ENCODE data around the gene PCDH17. TPM values are rescaled to one million over a fixed set of nuclear protein-coding genes. Genes with fewer than 3 reads are reported as not detected.

The PCDH17 gene
- total RNA-seq, 1 donor from 2014 or later, result under 0.01 TPM

DNA sequence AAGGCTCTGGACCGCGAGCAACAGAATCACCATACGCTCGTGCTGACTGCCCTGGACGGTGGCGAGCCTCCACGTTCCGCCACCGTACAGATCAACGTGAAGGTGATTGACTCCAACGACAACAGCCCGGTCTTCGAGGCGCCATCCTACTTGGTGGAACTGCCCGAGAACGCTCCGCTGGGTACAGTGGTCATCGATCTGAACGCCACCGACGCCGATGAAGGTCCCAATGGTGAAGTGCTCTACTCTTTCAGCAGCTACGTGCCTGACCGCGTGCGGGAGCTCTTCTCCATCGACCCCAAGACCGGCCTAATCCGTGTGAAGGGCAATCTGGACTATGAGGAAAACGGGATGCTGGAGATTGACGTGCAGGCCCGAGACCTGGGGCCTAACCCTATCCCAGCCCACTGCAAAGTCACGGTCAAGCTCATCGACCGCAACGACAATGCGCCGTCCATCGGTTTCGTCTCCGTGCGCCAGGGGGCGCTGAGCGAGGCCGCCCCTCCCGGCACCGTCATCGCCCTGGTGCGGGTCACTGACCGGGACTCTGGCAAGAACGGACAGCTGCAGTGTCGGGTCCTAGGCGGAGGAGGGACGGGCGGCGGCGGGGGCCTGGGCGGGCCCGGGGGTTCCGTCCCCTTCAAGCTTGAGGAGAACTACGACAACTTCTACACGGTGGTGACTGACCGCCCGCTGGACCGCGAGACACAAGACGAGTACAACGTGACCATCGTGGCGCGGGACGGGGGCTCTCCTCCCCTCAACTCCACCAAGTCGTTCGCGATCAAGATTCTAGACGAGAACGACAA, 1.8 kb downstream of the PCDH17 start:
- FAIRE-seq (no peak), DNase-seq (ENCODE audit: low read depth) (no peak)
- Histone ChIP-seq H3K4me3 (ENCODE audit: low read depth, low read length) (no peak overlapping the region), H3K27me3 (ENCODE audit: control insufficient read depth, insufficient read depth, low read length) (peaks cover 50% of the 10 kb centered on the region), H3K36me3 (ENCODE audit: control insufficient read depth, insufficient read depth, low read length) (no peaks in the 10 kb centered on the region)
- TF ChIP-seq, protein P1, sequence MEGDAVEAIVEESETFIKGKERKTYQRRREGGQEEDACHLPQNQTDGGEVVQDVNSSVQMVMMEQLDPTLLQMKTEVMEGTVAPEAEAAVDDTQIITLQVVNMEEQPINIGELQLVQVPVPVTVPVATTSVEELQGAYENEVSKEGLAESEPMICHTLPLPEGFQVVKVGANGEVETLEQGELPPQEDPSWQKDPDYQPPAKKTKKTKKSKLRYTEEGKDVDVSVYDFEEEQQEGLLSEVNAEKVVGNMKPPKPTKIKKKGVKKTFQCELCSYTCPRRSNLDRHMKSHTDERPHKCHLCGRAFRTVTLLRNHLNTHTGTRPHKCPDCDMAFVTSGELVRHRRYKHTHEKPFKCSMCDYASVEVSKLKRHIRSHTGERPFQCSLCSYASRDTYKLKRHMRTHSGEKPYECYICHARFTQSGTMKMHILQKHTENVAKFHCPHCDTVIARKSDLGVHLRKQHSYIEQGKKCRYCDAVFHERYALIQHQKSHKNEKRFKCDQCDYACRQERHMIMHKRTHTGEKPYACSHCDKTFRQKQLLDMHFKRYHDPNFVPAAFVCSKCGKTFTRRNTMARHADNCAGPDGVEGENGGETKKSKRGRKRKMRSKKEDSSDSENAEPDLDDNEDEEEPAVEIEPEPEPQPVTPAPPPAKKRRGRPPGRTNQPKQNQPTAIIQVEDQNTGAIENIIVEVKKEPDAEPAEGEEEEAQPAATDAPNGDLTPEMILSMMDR (IDR thresholded peaks at IDR 0.05; ENCODE audit: insufficient read depth, low read length, severe bottlenecking), result peak; percentile 42

DNA sequence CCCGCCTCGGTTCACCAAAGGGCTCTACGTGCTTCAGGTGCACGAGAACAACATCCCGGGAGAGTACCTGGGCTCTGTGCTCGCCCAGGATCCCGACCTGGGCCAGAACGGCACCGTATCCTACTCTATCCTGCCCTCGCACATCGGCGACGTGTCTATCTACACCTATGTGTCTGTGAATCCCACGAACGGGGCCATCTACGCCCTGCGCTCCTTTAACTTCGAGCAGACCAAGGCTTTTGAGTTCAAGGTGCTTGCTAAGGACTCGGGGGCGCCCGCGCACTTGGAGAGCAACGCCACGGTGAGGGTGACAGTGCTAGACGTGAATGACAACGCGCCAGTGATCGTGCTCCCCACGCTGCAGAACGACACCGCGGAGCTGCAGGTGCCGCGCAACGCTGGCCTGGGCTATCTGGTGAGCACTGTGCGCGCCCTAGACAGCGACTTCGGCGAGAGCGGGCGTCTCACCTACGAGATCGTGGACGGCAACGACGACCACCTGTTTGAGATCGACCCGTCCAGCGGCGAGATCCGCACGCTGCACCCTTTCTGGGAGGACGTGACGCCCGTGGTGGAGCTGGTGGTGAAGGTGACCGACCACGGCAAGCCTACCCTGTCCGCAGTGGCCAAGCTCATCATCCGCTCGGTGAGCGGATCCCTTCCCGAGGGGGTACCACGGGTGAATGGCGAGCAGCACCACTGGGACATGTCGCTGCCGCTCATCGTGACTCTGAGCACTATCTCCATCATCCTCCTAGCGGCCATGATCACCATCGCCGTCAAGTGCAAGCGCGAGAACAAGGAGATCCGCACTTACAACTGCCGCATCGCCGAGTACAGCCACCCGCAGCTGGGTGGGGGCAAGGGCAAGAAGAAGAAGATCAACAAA, 2.6 kb downstream of the PCDH17 start:
- FAIRE-seq (no peak), DNase-seq (ENCODE audit: low read depth) (no peak)
- no peak overlapping the region for H3K4me3 ChIP-seq (ENCODE audit: low read depth, low read length)
- peaks cover 48% of the 10 kb centered on the region for H3K27me3 ChIP-seq (ENCODE audit: control insufficient read depth, insufficient read depth, low read length)
- no peaks in the 10 kb centered on the region for H3K36me3 ChIP-seq (ENCODE audit: control insufficient read depth, insufficient read depth, low read length)
- TF ChIP-seq, protein P1 (IDR thresholded peaks at IDR 0.05; ENCODE audit: insufficient read depth, low read length, severe bottlenecking), result no peak

DNA sequence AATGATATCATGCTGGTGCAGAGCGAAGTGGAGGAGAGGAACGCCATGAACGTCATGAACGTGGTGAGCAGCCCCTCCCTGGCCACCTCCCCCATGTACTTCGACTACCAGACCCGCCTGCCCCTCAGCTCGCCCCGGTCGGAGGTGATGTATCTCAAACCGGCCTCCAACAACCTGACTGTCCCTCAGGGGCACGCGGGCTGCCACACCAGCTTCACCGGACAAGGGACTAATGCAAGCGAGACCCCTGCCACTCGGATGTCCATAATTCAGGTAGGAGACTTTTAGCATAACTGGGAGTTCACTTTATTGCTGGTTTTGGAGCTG, 3.3 kb downstream of the PCDH17 start:
- no peak overlapping the region for H3K4me3 ChIP-seq (ENCODE audit: low read depth, low read length)
- FAIRE-seq (no peak), DNase-seq (ENCODE audit: low read depth) (no peak)
- no peaks in the 10 kb centered on the region for H3K36me3 ChIP-seq (ENCODE audit: control insufficient read depth, insufficient read depth, low read length)
- peaks cover 44% of the 10 kb centered on the region for H3K27me3 ChIP-seq (ENCODE audit: control insufficient read depth, insufficient read depth, low read length)
- TF ChIP-seq, protein P1 (IDR thresholded peaks at IDR 0.05; ENCODE audit: insufficient read depth, low read length, severe bottlenecking), result no peak

GRCh38 chr13:57635541-57636085, 4.1 kb downstream of the PCDH17 start:
- no peak for DNase-seq (ENCODE audit: low read depth)
- Histone ChIP-seq H3K27me3 (ENCODE audit: control insufficient read depth, insufficient read depth, low read length) (peaks cover 42% of the 10 kb centered on the region), H3K36me3 (ENCODE audit: control insufficient read depth, insufficient read depth, low read length) (no peaks in the 10 kb centered on the region), H3K4me3 (ENCODE audit: low read depth, low read length) (no peak overlapping the region)
- FAIRE-seq, result no peak
- TF ChIP-seq, protein P1 (IDR thresholded peaks at IDR 0.05; ENCODE audit: insufficient read depth, low read length, severe bottlenecking), result no peak

DNA sequence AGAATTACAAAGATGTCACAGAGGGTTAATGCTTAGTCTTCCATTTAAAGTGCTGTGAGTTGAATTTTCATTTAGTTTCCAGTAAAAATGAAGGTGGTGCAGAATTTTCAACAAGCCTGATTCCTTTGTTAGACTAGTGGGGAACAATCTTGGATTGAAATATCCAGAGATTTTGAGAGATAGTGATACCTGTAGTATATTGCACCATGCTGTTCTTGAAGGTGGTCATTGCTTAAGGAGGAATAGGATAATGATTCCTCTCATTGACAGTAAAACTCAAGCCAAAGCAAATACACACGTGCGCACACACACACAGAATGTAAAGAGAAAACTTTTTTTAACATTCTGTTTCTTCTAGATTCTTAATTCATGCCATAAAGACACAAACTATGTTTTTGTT, 5.3 kb downstream of the PCDH17 start:
- FAIRE-seq, result no peak
- no peaks in the 10 kb centered on the region for H3K36me3 ChIP-seq (ENCODE audit: control insufficient read depth, insufficient read depth, low read length)
- TF ChIP-seq, protein P1 (IDR thresholded peaks at IDR 0.05; ENCODE audit: insufficient read depth, low read length, severe bottlenecking), result no peak
- DNase-seq (ENCODE audit: low read depth), result no peak
- peaks cover 33% of the 10 kb centered on the region for H3K27me3 ChIP-seq (ENCODE audit: control insufficient read depth, insufficient read depth, low read length)
- H3K4me3 ChIP-seq (ENCODE audit: low read depth, low read length), result no peak overlapping the region

Measured in bronchial epithelial cell (primary cell).